Astrocyte (in vitro differentiated cells and primary cell): ENCODE results near the gene CHST9. TPM values are rescaled to one million over a fixed set of nuclear protein-coding genes. Genes with fewer than 3 reads are reported as not detected.

ENCODE experiments used
- DNase-seq: peaks from one replicate; pipeline ENCODE4 v3.0.0-alpha.2; 2010; ENCODE audit warnings: low read depth
- FAIRE-seq: peaks from 2 replicates; lab custom pipeline; 2011; peaks lifted over from hg19 to GRCh38; lab: Jason Lieb, UNC
- H2AFZ ChIP-seq: 2 replicates; pipeline ENCODE4 v1.6.0; 2012; ENCODE audit warnings: low read depth, low read length, inconsistent platforms
- H3K27ac ChIP-seq: 2 replicates; pipeline ENCODE4 v1.5.1; 2011; ENCODE audit warnings: low read depth, low read length, inconsistent platforms
- H3K27me3 ChIP-seq: 2 replicates; pipeline ENCODE4 v1.6.0; 2011; ENCODE audit warnings: low read length, inconsistent platforms; ENCODE audit not compliant: insufficient read depth
- H3K36me3 ChIP-seq: 2 replicates; pipeline ENCODE4 v1.5.1; 2011; ENCODE audit warnings: low read length, inconsistent platforms; ENCODE audit not compliant: insufficient read depth
- H3K4me1 ChIP-seq: 2 replicates; pipeline ENCODE4 v1.5.1; 2011; ENCODE audit warnings: low read length, inconsistent platforms; ENCODE audit not compliant: insufficient read depth
- H3K4me2 ChIP-seq: 2 replicates; pipeline ENCODE4 v1.6.0; 2012; ENCODE audit warnings: low read length, inconsistent platforms
- H3K4me3 ChIP-seq: 2 replicates; pipeline ENCODE4 v1.5.1; 2011; ENCODE audit warnings: low read depth, mild to moderate bottlenecking, low read length, inconsistent platforms; ENCODE audit not compliant: insufficient read depth
- H3K79me2 ChIP-seq: 2 replicates; pipeline ENCODE4 v1.6.0; 2012; ENCODE audit warnings: mild to moderate bottlenecking, low read length, inconsistent platforms; ENCODE audit not compliant: insufficient read depth
- H3K9ac ChIP-seq: 2 replicates; pipeline ENCODE4 v1.6.0; 2012; ENCODE audit warnings: mild to moderate bottlenecking, low read length, inconsistent platforms
- H3K9me3 ChIP-seq: 2 replicates; pipeline ENCODE4 v1.5.1; 2012; ENCODE audit warnings: low read depth, mild to moderate bottlenecking, low read length, inconsistent platforms; ENCODE audit not compliant: insufficient read depth
- H4K20me1 ChIP-seq: 2 replicates; pipeline ENCODE4 v1.6.0; 2012; ENCODE audit warnings: low read length, inconsistent platforms; ENCODE audit not compliant: insufficient read depth
- H3K27ac Mint-ChIP-seq: one replicate; pipeline ENCODE4 v1.8.0; 2021; ENCODE audit warnings: mild to moderate bottlenecking, mixed read lengths; ENCODE audit not compliant: unreplicated experiment
- H3K27me3 Mint-ChIP-seq: one replicate; pipeline ENCODE4 v1.8.0; 2021; ENCODE audit warnings: low read depth, mixed read lengths; ENCODE audit not compliant: unreplicated experiment
- H3K36me3 Mint-ChIP-seq: one replicate; pipeline ENCODE4 v1.8.0; 2021; ENCODE audit warnings: low read depth, mixed read lengths; ENCODE audit not compliant: unreplicated experiment
- H3K4me1 Mint-ChIP-seq: one replicate; pipeline ENCODE4 v1.8.0; 2021; ENCODE audit warnings: low read depth, mixed read lengths; ENCODE audit not compliant: unreplicated experiment
- H3K4me3 Mint-ChIP-seq: one replicate; pipeline ENCODE4 v1.8.0; 2021; ENCODE audit warnings: mild to moderate bottlenecking, moderate library complexity, mixed read lengths; ENCODE audit not compliant: unreplicated experiment
- H3K9me3 Mint-ChIP-seq: one replicate; pipeline ENCODE4 v1.8.0; 2021; ENCODE audit warnings: mild to moderate bottlenecking, mixed read lengths; ENCODE audit not compliant: unreplicated experiment
- CTCF ChIP-seq: IDR thresholded peaks from 2 replicates; pipeline ENCODE4 v1.5.1; 2011; ENCODE audit warnings: low read depth, mild to moderate bottlenecking, inconsistent platforms, low read length, moderate library complexity; ENCODE audit not compliant: insufficient read depth
- EZH2 ChIP-seq: IDR thresholded peaks from 2 replicates; pipeline ENCODE4 v1.6.1; 2012; ENCODE audit warnings: mild to moderate bottlenecking, low read length, inconsistent platforms; ENCODE audit not compliant: insufficient read depth
- total RNA-seq: library from RNA; stranded (reverse); gene quantifications from 2 replicates; pipeline ENCODE4 v1.2.1, GENCODE V29; 2021

Gene CHST9
- total RNA-seq, 1 donor from 2014 or later: 1.3 TPM

GRCh38 chr18:26893996-26894395, 291.1 kb downstream of the CHST9 start:
- no peak for FAIRE-seq
- no peak overlapping the region for H3K27ac ChIP-seq
- H2AFZ ChIP-seq: no peak overlapping the region
- H3K4me3 Mint-ChIP-seq: no peak overlapping the region
- no peak overlapping the region for H3K4me3 ChIP-seq
- no peak for DNase-seq
- H3K27ac Mint-ChIP-seq: no peak overlapping the region
- H3K9me3 ChIP-seq: no peaks in the 10 kb centered on the region
- no peak overlapping the region for H3K4me2 ChIP-seq
- TF ChIP-seq EZH2: no peak
- no peak for TF ChIP-seq CTCF
- H3K9ac ChIP-seq: no peak overlapping the region
- H3K4me1 ChIP-seq: no peaks in the 10 kb centered on the region
- no peaks in the 10 kb centered on the region for H3K9me3 Mint-ChIP-seq
- no peaks in the 10 kb centered on the region for H3K36me3 ChIP-seq
- H3K36me3 Mint-ChIP-seq: no peaks in the 10 kb centered on the region
- H3K27me3 ChIP-seq: no peaks in the 10 kb centered on the region
- H3K4me1 Mint-ChIP-seq: no peaks in the 10 kb centered on the region
- no peaks in the 10 kb centered on the region for H4K20me1 ChIP-seq
- H3K79me2 ChIP-seq: no peaks in the 10 kb centered on the region
- H3K27me3 Mint-ChIP-seq: no peaks in the 10 kb centered on the region

- no peak overlapping the region for H3K9ac ChIP-seq
- no peaks in the 10 kb centered on the region for H3K79me2 ChIP-seq
- no peaks in the 10 kb centered on the region for H4K20me1 ChIP-seq
- FAIRE-seq (no peak), DNase-seq (no peak)
- H3K4me1 Mint-ChIP-seq: no peaks in the 10 kb centered on the region
- H3K4me3 Mint-ChIP-seq: no peak overlapping the region
- H3K36me3 Mint-ChIP-seq: no peaks in the 10 kb centered on the region
- no peak overlapping the region for H3K4me2 ChIP-seq
- no peaks in the 10 kb centered on the region for H3K9me3 ChIP-seq
- H3K4me1 ChIP-seq: no peaks in the 10 kb centered on the region
- H3K36me3 ChIP-seq: no peaks in the 10 kb centered on the region
- no peak for TF ChIP-seq EZH2
- no peak for TF ChIP-seq CTCF
- no peak overlapping the region for H3K27ac ChIP-seq
- peaks cover 9% of the 10 kb centered on the region for H3K27me3 Mint-ChIP-seq
- no peaks in the 10 kb centered on the region for H3K9me3 Mint-ChIP-seq
- no peak overlapping the region for H3K27ac Mint-ChIP-seq
- H3K4me3 ChIP-seq: no peak overlapping the region
- H2AFZ ChIP-seq: no peak overlapping the region
- H3K27me3 ChIP-seq: no peaks in the 10 kb centered on the region
Measured at GRCh38 chr18:26888259-26888658, 296.8 kb downstream of the CHST9 start.

- no peaks in the 10 kb centered on the region for H3K9me3 ChIP-seq
- no peaks in the 10 kb centered on the region for H3K9me3 Mint-ChIP-seq
- DNase-seq (no peak), FAIRE-seq (no peak)
- H3K79me2 ChIP-seq: no peaks in the 10 kb centered on the region
- no peak overlapping the region for H3K4me2 ChIP-seq
- no peak overlapping the region for H3K27ac Mint-ChIP-seq
- H3K4me1 Mint-ChIP-seq: no peaks in the 10 kb centered on the region
- peaks cover 2% of the 10 kb centered on the region for H3K36me3 Mint-ChIP-seq
- no peak for TF ChIP-seq CTCF
- no peak for TF ChIP-seq EZH2
- H2AFZ ChIP-seq: no peak overlapping the region
- H3K9ac ChIP-seq: no peak overlapping the region
- H3K36me3 ChIP-seq: no peaks in the 10 kb centered on the region
- H3K4me3 ChIP-seq: no peak overlapping the region
- no peak overlapping the region for H3K27ac ChIP-seq
- no peak overlapping the region for H3K4me3 Mint-ChIP-seq
- no peaks in the 10 kb centered on the region for H4K20me1 ChIP-seq
- no peaks in the 10 kb centered on the region for H3K27me3 Mint-ChIP-seq
- H3K27me3 ChIP-seq: no peaks in the 10 kb centered on the region
- no peaks in the 10 kb centered on the region for H3K4me1 ChIP-seq
Measured at GRCh38 chr18:26875040-26875654, 310.0 kb downstream of the CHST9 start.
